GM19468 (cell line): ENCODE results near the gene MAX.

Source experiments
- ATAC-seq: cut with Tn5 transposase; IDR thresholded peaks from one replicate; pipeline ENCODE4 v1.9.1; 2021; ENCODE audit warnings: mild to moderate bottlenecking, moderate library complexity, moderate number of reproducible peaks; ENCODE audit not compliant: unreplicated experiment; ENCODE audit errors: extremely low read depth

Gene MAX

DNA sequence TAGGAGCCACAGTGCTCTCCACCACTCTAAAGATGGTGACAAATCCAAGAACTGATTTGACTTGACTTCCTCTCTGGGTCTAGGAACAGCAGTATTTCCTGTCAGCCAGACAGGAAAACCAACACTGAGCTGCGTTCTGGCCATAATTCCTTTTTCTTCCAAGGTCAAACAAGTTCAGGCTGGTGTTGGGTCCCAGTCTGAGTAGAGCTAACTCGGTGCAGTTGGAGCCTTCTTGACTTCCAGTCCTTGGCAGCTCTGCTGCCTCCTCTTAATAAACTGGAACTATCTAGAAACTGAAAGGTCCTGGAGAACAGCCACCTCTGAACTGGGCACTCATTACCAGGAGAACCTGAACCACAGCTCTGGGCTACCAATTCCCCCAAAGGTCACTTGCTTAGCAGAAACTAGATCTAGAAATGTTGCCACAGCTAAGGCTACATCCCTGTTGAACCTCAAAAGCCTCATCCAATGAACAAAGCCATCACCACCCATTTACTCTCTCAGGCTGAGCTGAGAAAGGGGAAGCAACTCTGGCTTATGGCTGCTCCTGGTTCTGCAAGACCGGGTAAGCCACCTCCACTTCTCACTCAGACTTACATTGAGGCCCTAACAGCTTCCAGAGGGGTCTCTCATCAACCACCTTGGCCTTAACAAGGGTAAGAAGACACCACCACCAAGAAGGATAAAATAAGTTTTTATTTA lies 27.7 kb downstream of the MAX start:
- ATAC-seq: no peak

DNA sequence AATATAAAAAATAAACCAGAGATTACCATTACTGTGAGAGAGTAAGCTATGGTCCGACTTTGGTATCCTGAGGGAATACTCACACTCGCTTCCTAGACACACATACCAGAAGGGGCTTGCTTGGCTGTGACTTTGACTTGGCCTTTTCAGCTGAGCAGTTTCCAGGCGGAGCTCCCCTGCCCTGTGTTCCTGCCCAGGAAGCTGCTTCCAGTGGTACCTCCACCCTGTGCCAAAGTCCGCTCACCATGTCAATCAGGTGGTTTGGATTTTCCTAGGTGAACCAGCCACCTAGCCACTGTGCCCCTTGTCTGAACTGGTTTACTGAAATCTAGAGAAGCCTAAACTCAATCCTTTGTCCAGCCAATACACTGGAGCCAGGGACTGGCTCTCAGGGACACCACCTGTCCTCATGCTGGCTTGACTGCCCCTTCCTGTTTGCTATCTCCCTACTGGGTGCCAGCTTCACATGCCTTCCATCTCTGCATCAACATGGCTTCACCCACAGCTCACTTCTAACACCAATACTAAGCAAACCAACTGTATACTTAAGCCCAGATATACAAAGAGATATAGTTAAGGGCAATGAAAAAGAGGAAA lies 28.6 kb downstream of the MAX start:
- no peak for ATAC-seq

- ATAC-seq: no peak
Measured at GRCh38 chr14:65072937-65073336, 29.4 kb downstream of the MAX start.

GRCh38 chr14:65072256-65072655 lies 30.1 kb downstream of the MAX start:
- ATAC-seq: no peak

DNA sequence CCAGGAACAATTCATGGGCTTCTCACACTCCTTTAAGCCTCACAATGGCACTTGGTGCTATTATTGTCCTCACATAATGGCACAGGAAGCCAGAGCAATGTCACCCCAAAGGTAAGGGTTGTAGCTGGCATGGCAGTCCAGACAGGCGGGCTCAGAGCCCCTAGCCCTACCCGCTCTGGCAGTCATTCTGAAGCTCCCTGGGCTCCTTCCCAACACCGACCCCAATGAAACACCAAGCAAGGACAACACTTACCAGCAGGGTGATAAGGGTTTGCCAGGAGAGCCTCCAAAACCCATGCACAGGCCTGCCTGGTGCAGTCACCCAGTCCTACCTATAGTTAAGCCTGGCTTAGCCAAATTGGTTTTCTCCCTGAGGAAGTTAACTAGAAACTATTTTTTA lies 30.8 kb downstream of the MAX start:
- ATAC-seq: no peak

- ATAC-seq: peak; percentile 56
Measured at GRCh38 chr14:65070471-65070976, 31.8 kb downstream of the MAX start.

GRCh38 chr14:65069874-65070413 lies 32.4 kb downstream of the MAX start:
- no peak for ATAC-seq

DNA sequence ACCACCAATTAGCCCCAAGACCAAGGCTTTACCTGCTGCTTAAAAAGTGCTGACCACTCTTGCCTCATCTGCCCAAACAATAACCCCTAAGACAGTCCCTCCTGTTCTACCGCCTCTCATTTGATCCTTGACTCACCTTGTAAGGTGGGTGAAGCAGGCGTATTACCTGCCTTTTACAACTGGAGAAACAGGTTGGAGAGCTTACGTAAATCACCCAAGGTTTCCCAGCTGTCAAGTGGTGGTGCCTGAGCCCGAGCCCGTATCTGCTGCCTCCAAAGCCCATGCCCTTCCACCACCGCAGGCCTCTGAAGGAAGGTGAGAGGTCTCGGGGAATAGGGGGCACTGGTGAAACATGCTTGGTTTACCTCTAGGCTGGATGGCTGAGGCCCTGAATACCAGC lies 36.6 kb downstream of the MAX start:
- ATAC-seq: no peak

DNA sequence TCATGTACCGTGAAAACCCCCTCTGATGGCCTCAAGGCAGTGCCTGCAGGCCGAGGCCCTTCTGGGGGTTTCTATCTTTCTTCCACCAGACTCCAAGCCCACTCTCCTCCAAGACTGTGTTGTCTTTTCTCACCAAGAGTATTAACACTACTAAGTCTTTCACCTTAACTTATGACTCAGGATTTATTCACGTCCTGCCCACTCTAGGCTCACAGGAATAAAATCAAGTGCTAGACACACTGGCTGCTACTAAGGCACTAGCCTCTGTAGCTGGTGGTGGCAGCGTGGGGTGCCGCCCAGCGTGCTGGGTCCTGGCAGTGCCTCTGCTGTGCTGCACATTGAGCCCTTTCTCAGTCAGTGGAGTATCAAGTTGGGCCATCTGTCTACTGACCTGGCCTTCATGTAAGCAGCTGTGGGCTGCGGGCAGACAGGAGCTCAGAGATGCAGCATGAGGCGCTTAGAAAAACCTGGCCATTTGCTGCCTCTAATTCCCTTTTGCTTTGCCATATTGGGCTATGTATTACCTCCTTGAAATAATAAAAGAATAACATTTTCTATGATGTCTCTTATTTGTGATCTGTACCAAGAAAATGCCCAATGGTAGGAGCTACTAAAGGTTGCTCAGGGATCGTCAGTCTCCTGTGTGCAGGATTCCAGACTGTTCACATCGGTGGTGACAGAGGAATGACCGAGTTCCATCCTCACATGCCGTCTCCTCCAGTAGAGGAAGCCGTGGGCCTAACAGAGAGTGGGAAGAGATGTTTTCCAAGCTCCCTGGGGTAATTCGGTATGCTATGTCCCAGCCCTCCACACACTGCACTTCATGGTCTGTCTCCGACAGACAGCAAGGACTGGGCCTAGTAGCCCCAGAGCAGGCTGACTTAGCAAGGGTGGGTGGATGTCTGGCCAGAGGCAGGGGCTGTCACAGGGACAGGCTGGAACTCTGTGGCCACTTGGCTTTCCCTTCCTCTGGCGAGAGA lies 39.9 kb downstream of the MAX start:
- no peak for ATAC-seq

GRCh38 chr14:65057695-65058094 lies 44.6 kb downstream of the MAX start:
- no peak for ATAC-seq

- ATAC-seq: no peak
Measured at GRCh38 chr14:65054471-65055085, 47.7 kb downstream of the MAX start.

GRCh38 chr14:65053466-65053865 lies 48.9 kb downstream of the MAX start:
- ATAC-seq: no peak

GRCh38 chr14:65052832-65053231 lies 49.5 kb downstream of the MAX start:
- no peak for ATAC-seq

DNA sequence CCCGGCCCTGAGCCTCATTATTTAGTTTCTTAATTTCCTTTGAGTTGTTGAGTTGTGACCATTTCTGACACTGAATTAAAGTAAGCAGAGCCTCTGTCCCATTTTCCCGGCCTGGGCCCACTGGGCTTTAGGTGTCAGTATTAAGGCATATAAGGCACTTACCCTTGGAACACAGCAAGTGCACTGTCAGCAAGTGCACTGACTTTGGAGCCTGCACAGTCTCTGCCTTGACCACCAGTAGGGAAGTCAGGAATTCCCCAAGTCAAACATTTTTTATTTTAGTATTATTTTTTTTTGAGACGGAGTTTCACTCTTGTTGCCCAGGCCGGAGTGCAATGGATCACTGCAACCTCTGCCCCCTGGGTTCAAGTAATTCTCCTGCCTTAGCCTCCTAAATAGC lies 56.6 kb downstream of the MAX start:
- ATAC-seq: no peak

DNA sequence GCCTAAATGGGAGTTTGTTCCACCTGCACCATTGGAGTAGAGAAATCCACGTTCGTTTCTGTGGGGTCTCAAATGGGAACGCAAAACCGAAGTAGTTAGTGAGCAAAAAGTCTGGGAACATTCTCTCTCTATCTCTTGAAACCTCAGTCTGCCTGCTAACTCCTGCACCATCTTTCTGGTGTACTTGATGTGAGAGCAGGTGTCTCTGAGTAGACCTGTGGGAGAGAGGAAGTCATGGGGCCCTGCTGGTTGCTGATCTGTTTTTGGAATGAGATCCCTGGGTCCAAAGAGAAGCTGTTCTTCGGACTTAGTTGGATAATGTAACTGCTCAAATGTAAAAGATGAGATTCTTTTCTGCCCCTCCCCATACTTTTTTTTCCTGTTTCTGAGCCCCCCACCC lies 57.3 kb downstream of the MAX start:
- ATAC-seq: no peak

DNA sequence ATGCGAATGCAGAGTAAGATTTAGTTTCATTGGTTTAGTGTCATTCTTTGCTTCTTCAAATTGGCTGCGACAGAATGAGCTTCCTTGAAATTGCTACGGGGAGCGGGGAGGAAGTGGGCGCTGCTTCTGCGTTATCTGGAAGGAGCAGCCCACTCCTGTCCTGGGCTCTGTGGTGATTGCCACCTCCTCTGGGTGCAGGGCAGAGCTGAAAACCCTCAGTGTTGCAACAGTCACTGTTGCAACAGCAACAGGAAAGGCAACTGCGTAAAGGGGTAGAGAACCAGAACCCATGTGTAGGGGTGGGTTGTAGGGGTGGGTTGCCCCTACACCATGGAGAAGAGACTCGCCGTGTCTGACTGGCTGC lies 57.7 kb downstream of the MAX start:
- ATAC-seq: no peak

- ATAC-seq: no peak
Measured at GRCh38 chr14:65043893-65044595, 58.3 kb downstream of the MAX start.

DNA sequence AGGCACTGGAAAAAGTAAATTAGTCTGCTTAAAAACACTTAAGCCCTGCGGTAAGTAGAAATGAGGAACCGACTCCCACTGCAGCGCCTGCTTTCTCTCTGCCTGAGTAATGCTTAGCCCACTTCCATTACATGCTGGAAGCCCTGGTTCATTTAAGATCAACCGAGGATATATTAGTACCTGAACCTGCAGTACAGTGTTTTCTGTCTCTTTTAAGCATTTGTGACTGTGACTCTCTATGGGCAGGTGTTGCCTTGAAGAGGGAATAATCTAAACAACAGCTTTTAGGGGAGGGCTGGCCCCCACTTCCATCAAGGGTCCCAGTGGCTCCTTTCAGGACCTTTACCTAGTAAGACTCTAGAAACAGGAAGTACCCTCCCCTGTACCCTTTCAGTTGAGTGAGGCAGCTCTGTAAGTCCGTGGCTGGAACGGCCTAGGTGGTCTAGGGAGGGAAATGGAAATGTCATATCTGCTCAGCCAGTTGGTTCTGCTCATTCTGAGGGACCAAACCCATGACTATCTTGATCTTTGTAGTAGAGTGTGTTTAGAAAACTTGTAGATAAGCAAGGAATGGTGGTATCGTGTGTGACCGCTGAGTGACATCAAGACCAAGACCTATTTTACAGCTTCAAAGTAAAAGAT lies 59.5 kb downstream of the MAX start:
- peak; percentile 32 for ATAC-seq

GRCh38 chr14:65042296-65042695 lies 60.0 kb downstream of the MAX start:
- no peak for ATAC-seq
